Tibial nerve (tissue), 3 donors: ENCODE data around the gene ATP1A2.

Source experiments
- POLR2A ChIP-seq, 2 donors: fragments of 450-650 bp; IDR thresholded peaks; one replicate each; pipeline ENCODE4 v1.6.1; 2017; ENCODE audit warnings: antibody characterized with exemption in 2 of 2, mild to moderate bottlenecking in 2 of 2, moderate library complexity in 2 of 2
- TF ChIP-seq, protein P1 (sequence below), 5 experiments: fragments of 200-600 bp in 3 of 5; fragments of 450-650 bp in 2 of 5; sonication (generic) in 3 of 5; IDR thresholded peaks; one replicate each; pipeline ENCODE4 v1.5.1; 2016 to 2019; ENCODE audit warnings: antibody characterized with exemption in 5 of 5, mild to moderate bottlenecking in 3 of 5, moderate library complexity in 2 of 5

DNA sequence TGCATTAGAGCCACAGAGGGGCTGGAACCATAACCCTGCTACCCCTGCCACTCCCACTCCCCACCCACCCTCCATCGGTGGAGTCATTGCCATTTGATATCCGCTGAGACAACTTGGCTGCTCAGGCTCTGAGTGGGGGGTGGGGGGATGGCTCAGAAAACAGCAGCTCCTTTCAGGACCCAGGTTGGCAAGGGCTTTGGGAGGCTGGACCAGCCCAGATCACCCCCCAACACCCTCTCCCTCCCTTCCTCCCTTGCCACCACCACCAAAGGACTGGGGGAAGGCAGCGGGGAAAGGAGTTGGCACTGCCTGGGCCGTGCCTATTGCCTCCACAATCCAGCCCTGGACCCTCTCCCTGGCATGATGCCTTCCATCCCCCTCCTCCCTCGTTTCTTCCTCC lies 47.3 kb upstream of the ATP1A2 start:
- TF ChIP-seq POLR2A (IDR thresholded peaks at IDR 0.05), result no peak
- TF ChIP-seq, protein P1, sequence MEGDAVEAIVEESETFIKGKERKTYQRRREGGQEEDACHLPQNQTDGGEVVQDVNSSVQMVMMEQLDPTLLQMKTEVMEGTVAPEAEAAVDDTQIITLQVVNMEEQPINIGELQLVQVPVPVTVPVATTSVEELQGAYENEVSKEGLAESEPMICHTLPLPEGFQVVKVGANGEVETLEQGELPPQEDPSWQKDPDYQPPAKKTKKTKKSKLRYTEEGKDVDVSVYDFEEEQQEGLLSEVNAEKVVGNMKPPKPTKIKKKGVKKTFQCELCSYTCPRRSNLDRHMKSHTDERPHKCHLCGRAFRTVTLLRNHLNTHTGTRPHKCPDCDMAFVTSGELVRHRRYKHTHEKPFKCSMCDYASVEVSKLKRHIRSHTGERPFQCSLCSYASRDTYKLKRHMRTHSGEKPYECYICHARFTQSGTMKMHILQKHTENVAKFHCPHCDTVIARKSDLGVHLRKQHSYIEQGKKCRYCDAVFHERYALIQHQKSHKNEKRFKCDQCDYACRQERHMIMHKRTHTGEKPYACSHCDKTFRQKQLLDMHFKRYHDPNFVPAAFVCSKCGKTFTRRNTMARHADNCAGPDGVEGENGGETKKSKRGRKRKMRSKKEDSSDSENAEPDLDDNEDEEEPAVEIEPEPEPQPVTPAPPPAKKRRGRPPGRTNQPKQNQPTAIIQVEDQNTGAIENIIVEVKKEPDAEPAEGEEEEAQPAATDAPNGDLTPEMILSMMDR (IDR thresholded peaks at IDR 0.05), result no peak
